Fibroblast of lung (primary cell): ENCODE data around the gene DYRK1A. TPM values are rescaled to one million over a fixed set of nuclear protein-coding genes. Genes with fewer than 3 reads are reported as not detected.

Source experiments
- DNase-seq, 2 donors: peaks; one replicate each; pipeline versions ENCODE4 v3.0.0 to v3.0.0-alpha.2; 2010; ENCODE audit warnings: low read depth in 2 of 2
- H2AFZ ChIP-seq: 2 replicates; pipeline ENCODE4 v1.5.1; 2012; ENCODE audit warnings: low read length, control low read depth, inconsistent platforms
- H3K27ac ChIP-seq: 2 replicates; pipeline ENCODE4 v1.5.1; 2011; ENCODE audit warnings: low read length, control low read depth; ENCODE audit not compliant: insufficient read depth
- H3K27me3 ChIP-seq: 2 replicates; pipeline ENCODE4 v1.5.1; 2011; ENCODE audit warnings: mild to moderate bottlenecking, low read length; ENCODE audit not compliant: control insufficient read depth, insufficient read depth
- H3K36me3 ChIP-seq: 2 replicates; pipeline ENCODE4 v1.5.1; 2011; ENCODE audit warnings: low read length; ENCODE audit not compliant: control insufficient read depth, insufficient read depth
- H3K4me1 ChIP-seq: 2 replicates; pipeline ENCODE4 v1.5.1; 2011; ENCODE audit warnings: low read length; ENCODE audit not compliant: control insufficient read depth, insufficient read depth; ENCODE audit errors: extremely low read depth
- H3K4me2 ChIP-seq: 2 replicates; pipeline ENCODE4 v1.5.1; 2011; ENCODE audit warnings: low read length, control low read depth; ENCODE audit not compliant: insufficient read depth; ENCODE audit errors: extremely low read depth
- H3K4me3 ChIP-seq, 4 experiments: fragments of 200-600 bp in 1 of 4; sonication (generic) in 1 of 4; replicated peaks in 1 of 4; 2 replicates each; pipeline ENCODE4 v1.5.1; 2011 to 2016; ENCODE audit warnings: low read length in 4 of 4, low read depth in 3 of 4, mild to moderate bottlenecking in 3 of 4, control low read depth in 2 of 4, inconsistent platforms in 1 of 4, mixed read lengths in 1 of 4; ENCODE audit not compliant: insufficient read depth in 1 of 4; ENCODE audit errors: control extremely low read depth in 1 of 4
- H3K79me2 ChIP-seq: 2 replicates; pipeline ENCODE4 v1.5.1; 2012; ENCODE audit warnings: mild to moderate bottlenecking, low read length, inconsistent platforms; ENCODE audit not compliant: control insufficient read depth, insufficient read depth
- H3K9ac ChIP-seq: 2 replicates; pipeline ENCODE4 v1.5.1; 2011; ENCODE audit warnings: mild to moderate bottlenecking, low read length, control low read depth; ENCODE audit not compliant: insufficient read depth
- H3K9me3 ChIP-seq: 2 replicates; pipeline ENCODE4 v1.5.1; 2012; ENCODE audit warnings: low read depth, low read length; ENCODE audit not compliant: control insufficient read depth, insufficient read depth
- H4K20me1 ChIP-seq: 2 replicates; pipeline ENCODE4 v1.5.1; 2011; ENCODE audit warnings: low read length; ENCODE audit not compliant: control insufficient read depth, insufficient read depth; ENCODE audit errors: extremely low read depth
- CTCF ChIP-seq, 2 donors: IDR thresholded peaks in 1 of 2; conservative IDR thresholded peaks in 1 of 2; 1 replicate in 1 of 2; 2 replicates in 1 of 2; pipeline ENCODE4 v1.5.1; 2011 to 2012; ENCODE audit warnings: low read length in 2 of 2, control low read depth in 1 of 2, inconsistent platforms in 1 of 2, low read depth in 1 of 2, mild to moderate bottlenecking in 1 of 2
- EZH2 ChIP-seq: IDR thresholded peaks from 2 replicates; pipeline ENCODE4 v1.5.1; 2012; ENCODE audit warnings: low read length, control low read depth, mild to moderate bottlenecking; ENCODE audit errors: missing control alignments
- polyA plus RNA-seq, 2 donors: library from polyadenylated mRNA; depleted of rRNA in 1 of 2; stranded (reverse) in 1 of 2; unstranded in 1 of 2; fragments of >200 nt; gene quantifications; 2 replicates each; pipeline ENCODE4 v1.2.1, GENCODE V29; 2011 to 2012; ENCODE audit warnings: missing spikeins in 1 of 2
- total RNA-seq: library from RNA; depleted of rRNA; stranded (reverse); fragments of >200 nt; gene quantifications from 2 replicates; pipeline ENCODE4 v1.2.1, GENCODE V29; 2014

The DYRK1A gene
- total and polyA plus RNA-seq, 2 donors (not counting 1 experiment from before 2014, with no cell fraction given) = 45.9 to 64.1 TPM

- Histone ChIP-seq H3K79me2 (no peaks in the 10 kb centered on the region), H4K20me1 (no peaks in the 10 kb centered on the region), H3K4me1 (no peaks in the 10 kb centered on the region), H3K36me3 (no peaks in the 10 kb centered on the region), H3K9ac (no peak overlapping the region), H2AFZ (no peak overlapping the region), H3K9me3 (no peaks in the 10 kb centered on the region), H3K27ac (no peak overlapping the region), H3K4me2 (no peak overlapping the region), H3K4me3 (no peak overlapping the region), H3K27me3 (peaks cover 2% of the 10 kb centered on the region)
- no peak for DNase-seq
- TF ChIP-seq CTCF (conservative IDR thresholded peaks at IDR 0.05 in 1 of 2, IDR thresholded peaks at IDR 0.05 in 1 of 2; ENCODE audit: low read depth in 1 of 2, low read length in 2 of 2) (no peak), EZH2 (no peak)
These were observed 186.0 kb downstream of the DYRK1A start for GRCh38 chr21:37552496-37553029.

GRCh38 chr21:37553078-37553481, 186.5 kb downstream of the DYRK1A start:
- H3K36me3 ChIP-seq = no peaks in the 10 kb centered on the region
- H3K4me1 ChIP-seq = no peaks in the 10 kb centered on the region
- H3K27ac ChIP-seq = no peak overlapping the region
- no peak overlapping the region for H3K9ac ChIP-seq
- no peak overlapping the region for H2AFZ ChIP-seq
- H3K79me2 ChIP-seq = no peaks in the 10 kb centered on the region
- TF ChIP-seq EZH2 (no peak), CTCF (conservative IDR thresholded peaks at IDR 0.05 in 1 of 2, IDR thresholded peaks at IDR 0.05 in 1 of 2; ENCODE audit: low read depth in 1 of 2, low read length in 2 of 2) (no peak)
- H3K4me2 ChIP-seq = no peak overlapping the region
- H3K9me3 ChIP-seq = no peaks in the 10 kb centered on the region
- H4K20me1 ChIP-seq = no peaks in the 10 kb centered on the region
- H3K27me3 ChIP-seq = peaks cover 2% of the 10 kb centered on the region
- DNase-seq = no peak
- H3K4me3 ChIP-seq = no peak overlapping the region

- TF ChIP-seq CTCF (conservative IDR thresholded peaks at IDR 0.05 in 1 of 2, IDR thresholded peaks at IDR 0.05 in 1 of 2; ENCODE audit: low read depth in 1 of 2, low read length in 2 of 2) (no peak), EZH2 (no peak)
- no peak overlapping the region for H2AFZ ChIP-seq
- no peak overlapping the region for H3K4me3 ChIP-seq
- H3K36me3 ChIP-seq = no peaks in the 10 kb centered on the region
- H3K9ac ChIP-seq = no peak overlapping the region
- no peak for DNase-seq
- H3K4me2 ChIP-seq = no peak overlapping the region
- H3K79me2 ChIP-seq = no peaks in the 10 kb centered on the region
- no peaks in the 10 kb centered on the region for H3K9me3 ChIP-seq
- H3K27me3 ChIP-seq = peaks cover 2% of the 10 kb centered on the region
- no peak overlapping the region for H3K27ac ChIP-seq
- H3K4me1 ChIP-seq = no peaks in the 10 kb centered on the region
- H4K20me1 ChIP-seq = no peaks in the 10 kb centered on the region
These were observed 188.2 kb downstream of the DYRK1A start for GRCh38 chr21:37554661-37555379.
